GM21528 (cell line): ENCODE measurements around the gene HPSE.

Source experiments
- ATAC-seq: cut with Tn5 transposase; IDR thresholded peaks from one replicate; pipeline ENCODE4 v1.9.1; 2021; ENCODE audit warnings: mild to moderate bottlenecking, moderate library complexity; ENCODE audit not compliant: unreplicated experiment, low FRiP score

Gene HPSE

DNA sequence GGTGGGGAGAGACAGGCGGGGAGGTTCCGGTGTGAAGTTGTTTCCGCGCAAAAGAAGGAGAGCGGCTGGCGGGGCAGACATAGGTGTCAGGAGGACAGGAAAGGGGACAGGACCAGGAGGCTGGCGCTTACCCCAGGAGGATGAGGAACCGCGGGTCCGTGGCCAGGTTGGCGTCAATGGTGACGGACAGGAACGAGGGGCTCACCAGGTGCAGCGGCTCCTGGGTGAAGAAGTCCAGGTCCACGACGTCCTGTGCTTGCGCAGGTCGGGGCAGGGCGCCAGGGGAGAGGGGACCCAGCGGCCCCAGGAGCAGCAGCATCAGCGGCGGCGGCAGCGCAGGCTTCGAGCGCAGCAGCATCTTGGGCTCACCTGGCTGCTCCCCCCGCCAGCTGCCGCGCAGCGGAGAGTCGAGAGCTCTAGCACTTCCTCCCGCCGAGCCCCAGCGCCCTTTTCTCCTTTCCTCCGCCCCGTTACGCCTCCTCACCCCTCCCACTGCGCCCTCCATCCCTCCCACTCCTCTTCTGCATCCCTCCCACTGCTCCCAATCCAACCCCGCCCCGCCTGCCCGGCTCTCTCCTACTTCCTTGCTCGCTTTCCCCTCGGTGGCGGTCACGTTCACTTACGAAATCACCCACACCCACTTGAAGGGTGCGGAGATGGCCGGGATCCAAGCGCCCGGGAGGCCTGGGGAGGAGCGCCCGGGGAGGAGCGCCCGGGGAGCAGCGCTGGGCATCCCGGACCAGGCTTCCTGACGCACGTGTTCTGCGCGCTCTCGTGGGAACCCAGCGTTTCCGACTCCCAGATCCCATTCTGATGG lies at the start of gene HPSE:
Gene HPSE (minus strand): TSS at position 424 of the 817 bp plus-strand sequence. CDS start 66 bp downstream, at position 358.
- ATAC-seq = peak; percentile 89

DNA sequence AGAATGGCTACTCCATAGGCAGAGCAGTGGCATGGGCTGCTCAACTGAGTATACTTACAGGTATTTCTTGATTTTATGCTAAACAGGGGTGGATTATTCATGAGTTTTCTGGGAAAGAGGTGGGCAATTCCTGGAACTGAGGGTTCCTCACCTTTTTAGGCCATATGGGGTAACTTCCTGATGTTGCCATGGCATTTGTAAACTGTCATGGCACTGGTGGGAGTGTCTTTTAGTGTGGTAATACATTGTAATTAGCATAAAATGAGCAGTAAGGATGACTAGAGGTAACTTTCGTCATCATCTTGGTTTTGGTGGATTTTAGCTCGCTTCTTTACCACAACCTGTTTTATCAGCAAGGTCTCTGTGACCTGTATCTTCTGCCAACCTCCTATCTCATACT lies 48.2 kb upstream of the HPSE start:
- ATAC-seq = no peak

DNA sequence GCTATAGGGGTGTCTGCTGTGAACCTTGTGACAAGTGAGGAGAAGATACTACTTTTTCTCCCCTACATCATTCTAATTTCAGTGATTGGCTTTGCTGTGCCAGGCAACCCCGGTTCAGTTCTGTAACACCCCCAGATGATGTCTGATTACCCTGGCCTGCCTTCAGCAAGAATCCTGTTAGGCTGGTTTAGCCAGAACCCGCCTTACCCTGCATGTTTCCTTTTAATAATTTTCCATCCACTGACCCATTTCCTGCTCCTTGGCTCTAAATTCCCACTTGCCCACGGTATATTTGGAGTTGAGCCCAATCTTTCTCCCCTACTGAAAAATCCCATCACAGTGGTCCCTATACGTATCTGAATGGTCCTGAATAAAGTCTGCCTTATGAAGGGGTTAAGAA lies 46.5 kb upstream of the HPSE start:
- no peak for ATAC-seq

DNA sequence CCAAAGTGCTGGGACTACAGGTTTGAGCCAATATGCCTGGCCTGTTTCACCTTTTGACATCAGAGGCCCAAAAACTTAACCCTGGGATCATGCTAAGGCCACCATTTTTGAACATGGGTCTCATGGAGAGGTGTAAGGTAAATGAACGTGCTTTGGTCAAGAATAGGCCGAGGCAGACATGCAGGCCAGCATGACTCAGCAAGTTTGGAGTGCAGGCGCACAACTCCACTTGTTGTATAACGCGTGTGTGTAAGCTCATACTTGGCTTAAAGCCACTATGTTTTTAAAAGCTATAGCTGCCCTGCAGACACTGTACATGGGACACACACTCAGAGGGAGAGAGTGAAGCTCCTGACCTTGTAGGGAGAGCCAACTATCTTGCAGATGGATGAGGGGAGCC lies 43.8 kb upstream of the HPSE start:
- ATAC-seq = no peak

DNA sequence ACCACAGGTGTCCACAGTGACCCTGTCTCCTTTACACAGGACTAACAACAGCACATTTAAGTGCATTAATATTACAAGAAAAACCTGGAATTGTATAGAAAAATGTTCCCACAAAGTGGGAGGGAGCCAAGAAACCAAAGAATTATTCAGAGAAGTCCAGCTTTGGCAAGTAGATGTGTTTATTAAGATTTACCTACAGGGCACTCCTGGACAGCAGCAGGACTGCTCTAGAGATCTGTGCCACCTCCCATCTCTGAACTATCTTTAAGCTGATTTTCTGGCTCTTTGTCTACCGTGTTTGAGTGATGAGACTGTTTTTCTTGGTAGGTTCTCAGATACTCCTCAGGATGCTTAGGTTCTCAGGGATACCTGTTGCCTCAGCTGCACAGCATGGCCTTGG lies 38.3 kb upstream of the HPSE start:
- no peak for ATAC-seq

DNA sequence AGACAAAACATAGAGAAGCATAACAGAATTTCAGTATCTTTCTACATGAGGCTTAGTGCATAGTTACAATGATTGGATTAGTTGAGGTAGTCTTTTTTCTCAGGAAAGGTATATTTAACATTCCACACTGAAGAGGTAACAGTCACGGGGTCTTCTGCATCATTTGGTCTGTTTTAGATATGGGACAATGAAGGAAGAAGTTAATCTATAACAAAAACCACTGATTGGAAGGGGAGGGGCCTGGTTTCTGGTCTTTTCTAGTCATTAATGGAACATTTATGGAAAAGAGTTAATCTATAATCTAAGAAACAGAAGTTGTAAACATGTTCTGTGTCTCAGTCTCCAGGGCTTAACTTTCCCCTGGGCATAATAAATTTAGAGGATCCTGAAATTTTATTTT lies 37.3 kb upstream of the HPSE start:
- no peak for ATAC-seq

DNA sequence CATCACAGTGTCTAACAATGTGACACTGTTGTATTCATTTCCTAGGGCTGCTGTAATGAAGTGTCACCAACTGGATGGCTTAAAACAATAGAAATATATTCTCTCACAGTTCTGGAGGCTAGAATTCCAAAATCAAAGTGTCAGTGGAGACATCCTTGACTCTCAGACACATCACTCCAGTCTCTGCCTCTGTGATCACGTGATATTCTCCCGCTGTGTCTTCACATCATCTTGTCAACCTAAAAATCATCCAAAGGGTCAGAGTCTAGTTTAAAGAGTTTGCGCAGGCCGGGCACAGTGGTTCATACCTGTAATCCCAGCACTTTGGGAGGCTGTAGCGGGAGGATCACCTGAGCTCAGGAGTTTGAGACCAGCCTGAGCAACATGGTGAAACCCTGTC lies 36.6 kb upstream of the HPSE start:
- no peak for ATAC-seq

DNA sequence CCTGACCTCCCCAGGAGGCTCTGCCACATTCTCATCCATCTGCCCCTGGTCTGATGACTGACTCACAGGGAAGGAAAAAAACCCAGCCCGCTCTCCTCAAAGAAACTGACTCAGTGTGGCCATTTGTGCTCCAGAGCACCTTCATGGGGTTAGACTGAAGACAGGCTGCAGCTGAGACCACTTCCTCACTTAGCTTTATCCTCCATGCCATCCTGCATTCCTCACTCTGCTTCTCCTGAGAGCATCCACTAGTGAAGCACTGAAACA lies 35.9 kb upstream of the HPSE start:
- ATAC-seq = no peak

DNA sequence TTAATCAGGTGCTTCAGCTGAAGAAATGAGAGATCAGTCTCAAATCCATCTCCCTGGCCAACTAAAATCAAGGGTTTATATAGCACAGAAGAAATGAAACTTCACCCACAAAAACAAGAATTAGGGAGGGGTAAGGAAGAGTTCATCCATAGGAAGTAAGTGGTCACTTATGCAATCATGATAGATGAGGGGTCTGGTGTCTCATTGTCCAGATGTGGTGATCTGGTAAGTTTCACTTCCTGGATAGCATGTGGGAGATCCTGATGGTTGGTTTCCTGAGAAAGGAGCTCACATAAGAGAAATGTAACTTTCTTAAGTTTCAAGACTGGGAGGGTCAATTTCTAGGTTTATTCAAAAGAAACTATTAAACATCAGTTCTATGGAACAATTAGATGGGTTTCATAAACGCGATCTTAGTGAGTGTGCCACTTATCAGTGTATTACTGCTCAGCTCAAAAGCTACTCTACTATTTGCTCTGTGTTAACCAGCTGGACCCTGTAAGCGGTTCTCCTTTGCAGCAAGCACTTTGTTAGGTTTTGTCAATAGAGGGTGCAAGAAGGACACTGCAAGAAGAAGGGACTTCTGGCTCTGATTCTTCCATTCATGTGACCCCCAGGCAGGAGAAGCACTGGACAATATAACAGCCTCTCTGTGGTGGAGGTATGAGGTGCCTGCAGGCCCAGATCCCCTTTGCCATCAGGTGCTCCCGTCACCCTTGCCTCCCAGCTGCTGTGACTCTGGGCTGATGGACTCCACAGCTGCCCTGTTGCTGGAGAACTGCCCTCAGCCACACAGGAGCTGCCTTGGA lies 35.4 kb upstream of the HPSE start:
- no peak for ATAC-seq

DNA sequence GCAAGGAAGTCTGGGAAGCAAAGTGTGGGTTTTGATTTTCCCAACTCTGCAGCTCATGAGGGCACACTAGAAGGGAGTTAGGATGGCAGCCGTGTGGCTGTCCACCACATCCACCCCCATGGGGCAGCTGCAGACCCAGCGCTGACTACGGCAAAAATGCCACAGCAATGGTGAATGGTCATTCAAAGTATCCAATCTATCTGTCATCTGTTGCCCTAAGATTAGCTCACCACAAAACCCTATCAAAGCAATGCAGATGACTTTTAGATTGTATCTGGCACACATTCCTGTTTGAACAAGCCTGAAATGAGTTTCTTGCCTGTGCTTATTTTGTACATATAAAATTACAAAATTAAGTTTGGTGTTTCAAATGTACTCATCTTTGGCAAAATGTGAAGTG lies 29.7 kb upstream of the HPSE start:
- no peak for ATAC-seq

DNA sequence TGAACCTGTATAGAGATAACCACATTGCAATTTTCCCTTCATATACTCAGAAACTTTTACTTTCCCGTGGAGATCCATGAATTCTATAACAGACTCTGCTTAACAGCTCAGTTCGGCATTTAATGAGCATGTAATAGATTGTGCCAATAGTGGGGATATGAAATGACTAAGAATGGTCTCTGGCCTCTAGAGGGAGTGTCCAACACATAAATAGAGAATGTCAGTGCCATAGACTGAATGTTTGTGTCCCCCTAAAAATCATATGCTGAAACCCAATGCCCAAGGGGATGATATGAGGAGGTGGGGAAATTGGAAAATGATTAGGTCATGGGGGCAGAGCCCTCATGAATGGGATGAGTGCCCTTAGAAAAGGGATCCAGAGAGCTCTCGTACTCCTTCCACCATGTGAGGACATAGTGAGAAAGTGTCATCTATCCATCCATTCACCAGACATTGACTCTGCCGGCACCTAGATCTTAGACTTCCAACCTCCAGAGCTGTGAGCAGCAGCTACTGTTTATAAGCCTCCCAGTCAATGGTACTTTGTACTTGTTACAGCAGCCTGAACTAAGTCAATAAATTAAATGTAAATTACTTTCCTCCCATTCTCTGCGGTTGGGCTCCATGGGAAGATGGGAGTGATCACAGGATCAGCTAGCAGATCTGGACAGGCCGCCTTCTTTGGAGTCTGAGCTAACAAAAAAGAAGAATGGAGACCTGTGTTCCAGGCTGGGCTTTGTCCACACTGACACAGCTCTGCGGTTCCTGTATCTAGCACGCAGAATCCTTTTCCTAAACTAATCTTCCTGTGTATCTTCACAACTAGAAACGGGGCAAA lies 28.1 kb upstream of the HPSE start:
- ATAC-seq = no peak

DNA sequence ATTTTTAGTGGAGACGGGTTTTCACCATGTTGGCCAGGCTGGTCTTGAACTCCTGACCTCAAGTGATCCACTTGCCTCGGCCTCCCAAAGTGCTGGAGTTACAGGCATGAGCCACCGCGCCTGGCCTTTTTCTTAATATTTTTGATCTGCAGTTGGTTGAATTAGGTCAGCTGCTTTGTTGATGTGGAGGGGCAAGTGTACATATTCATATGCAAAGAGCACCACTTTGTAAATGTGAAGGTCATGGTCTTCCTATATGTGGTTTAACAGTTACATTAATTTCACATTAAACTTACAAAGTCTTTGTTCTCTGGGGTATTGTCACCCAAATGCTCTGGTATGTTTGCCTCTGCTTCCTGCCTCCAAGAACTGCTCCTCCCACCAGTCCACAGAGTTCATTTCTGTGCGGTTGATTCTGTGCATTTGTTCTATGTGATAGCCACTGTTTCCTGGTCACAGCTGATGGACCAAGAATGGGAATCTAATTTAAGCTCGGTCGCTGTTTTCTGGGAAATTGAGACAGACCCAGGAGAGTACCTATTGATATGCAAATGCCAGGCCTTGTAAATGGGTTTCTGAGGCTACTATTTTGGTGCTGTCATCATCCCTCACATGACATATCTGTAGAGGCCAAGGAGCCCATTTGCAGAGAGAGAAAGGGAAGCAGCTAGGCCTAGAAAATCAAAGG lies 26.9 kb upstream of the HPSE start:
- ATAC-seq = no peak

DNA sequence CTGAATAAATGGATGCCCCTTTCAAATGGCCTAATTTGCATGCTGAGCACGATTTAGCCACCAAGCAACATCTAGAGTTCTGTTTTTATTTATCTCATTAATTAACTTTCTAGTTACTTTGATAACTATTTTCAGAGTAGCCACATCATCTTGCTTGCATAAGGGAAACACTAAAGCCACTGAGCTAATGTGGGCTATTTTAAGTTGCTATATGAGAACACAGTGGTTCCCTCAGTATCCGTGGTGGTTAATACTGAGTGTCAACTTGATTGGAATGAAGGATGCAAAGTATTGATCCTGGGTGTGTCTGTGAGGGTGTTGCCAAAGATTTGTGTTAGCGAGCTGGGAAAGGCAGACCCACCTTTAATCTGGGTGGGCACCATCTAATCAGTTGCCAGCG lies 25.4 kb upstream of the HPSE start:
- no peak for ATAC-seq

DNA sequence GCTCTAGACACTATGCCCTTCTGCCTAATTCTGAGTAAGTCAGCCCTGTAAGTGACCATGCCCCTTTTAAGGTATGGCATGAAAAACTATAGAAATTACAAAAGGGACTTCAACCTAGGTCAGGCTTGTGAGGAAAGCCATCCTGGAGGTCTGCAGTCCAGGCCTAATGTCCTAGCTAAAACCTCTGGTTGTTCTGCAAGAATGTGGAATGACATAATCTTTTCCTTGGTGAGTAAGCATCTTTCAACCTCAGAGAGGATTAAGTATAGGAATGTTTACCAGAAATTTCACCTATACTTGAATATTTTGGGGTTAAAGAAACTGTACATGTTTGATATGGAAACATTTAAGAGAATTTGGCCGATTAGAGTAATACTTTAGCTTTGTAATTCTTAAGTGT lies 23.8 kb upstream of the HPSE start:
- ATAC-seq = no peak

DNA sequence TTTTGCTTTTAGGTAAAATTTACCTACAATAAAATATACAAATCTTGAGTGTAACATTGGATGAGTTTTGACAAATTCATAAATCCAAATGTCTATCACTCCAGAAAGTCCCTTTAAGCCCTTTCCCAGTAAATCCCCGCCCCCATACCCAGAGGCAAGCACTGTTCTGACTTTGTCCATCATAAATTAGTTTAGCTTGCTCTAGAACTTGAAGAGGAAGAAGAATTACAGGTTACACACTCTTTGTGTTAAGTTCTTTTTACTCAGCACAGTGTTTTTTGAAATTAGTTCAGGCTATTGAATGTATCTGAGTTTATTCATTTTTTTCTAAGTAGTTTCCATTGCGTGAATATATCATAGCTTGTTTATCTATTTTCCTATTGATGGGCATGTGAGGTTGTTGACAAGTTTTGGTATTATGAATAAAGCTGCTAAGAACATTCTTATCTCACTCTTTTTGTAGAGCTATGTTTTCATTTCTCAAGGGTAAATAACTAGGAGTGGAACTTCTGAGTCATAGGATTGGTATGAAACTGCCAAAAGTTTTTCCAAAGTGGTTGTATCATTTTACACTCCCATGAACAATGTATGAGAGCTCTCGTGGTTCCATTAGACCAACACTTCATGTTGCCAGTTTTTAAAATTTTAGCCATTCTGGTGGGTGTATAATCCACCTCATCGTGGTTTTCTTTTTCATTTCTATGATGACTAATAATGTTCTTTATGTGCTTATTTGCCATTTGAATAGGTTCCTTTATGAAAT lies 22.4 kb upstream of the HPSE start:
- no peak for ATAC-seq

DNA sequence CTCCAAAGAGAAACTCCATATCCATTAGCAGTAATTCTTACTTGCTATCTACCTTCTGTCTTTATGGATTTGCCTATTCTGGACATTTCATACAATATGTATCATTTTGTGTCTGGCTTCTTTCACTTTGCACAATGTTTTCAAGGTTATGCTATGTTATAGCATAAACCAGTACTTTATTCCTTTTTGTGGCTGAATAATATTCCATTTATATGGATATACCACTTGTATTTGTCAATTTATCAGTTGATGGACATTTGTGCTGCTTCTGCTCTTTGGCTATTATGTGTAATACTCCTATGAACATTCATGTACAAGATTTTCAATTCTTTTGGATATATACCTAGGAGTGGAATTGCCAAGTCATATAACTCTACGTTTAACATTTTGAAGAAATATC lies 18.9 kb upstream of the HPSE start:
- no peak for ATAC-seq

DNA sequence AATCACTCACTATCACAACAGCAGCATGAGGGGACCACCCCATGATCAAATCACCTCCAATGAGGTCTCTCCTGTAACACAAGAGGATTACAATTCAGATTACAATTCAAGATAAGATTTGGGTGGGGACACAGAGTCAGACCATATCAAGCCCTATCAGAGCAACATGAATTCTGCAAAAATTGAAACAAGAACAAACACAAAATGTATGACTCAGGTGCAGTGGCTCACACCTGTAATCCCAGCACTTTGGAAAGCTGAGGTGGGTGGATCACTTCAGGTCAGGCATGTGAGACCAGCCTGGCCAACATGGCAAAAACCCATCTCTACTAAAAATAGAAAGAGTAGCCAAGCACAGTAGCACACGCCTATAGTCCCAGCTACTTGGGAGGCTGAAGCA lies 13.4 kb upstream of the HPSE start:
- no peak for ATAC-seq

DNA sequence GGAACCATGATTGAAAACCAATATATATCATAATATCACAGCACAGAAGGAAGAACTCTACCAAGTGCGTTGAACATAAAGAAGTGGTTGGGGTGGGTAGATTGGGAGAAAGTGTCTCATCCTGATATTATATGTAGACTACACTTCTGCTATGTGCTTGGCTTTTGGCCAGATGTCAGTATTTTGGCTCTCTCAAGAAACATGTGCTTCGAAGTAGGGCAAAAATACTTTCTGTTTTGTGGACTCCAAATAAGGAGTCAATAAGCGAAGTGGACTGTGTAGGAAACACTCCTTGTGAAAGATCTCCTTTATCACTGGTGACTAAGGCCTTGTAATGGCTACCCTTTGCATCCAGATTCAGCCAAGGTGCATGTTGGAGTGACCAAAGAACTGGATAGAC lies 7.8 kb upstream of the HPSE start:
- no peak for ATAC-seq

DNA sequence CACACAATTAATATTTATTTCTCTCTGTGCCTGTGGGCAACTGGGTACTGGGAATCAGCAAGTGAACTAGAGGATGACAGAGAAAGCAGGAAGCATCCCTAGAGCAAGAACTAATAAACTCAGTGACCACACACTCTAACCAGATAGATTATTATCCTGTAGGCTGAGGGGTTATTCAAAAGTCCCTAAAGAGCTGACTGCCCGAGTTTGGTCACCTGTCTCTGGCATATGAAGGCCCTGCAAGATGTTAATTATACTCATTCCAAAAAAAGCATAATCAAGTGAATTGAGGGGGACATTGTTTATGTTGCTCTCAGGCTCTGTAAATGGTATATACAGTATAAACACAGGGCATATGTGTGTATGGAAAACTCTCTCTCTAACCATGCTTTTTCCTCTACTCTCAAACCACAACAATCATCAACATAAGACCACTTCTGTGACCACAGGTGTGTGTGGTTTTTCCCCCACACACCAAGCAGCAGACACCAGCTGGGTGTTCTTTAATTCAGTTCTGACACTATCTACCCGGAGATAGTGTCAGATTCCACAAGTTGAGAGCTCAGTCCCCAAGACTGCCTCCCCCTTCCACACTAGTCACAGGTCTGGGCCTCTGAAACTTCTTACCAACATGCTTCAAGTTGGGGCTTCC lies 6.2 kb upstream of the HPSE start:
- ATAC-seq = no peak

DNA sequence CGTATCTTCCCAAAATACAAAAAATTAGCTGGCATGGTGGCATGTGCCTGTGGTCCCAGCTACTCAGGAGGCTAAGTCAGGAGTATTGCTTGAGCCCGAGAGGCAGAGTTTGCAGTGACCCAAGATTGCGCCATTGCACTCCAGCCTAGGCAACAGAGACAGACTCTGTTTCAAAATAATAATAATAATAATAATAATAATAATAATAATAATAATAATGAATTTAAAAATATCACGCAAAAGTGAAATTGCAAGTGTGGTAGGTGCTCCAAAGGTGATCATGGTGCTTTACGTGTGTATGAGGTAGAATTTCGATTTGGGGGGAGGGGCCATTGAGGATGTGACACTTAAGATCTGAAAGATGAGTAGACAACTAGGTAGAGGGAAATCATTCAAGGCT lies 4.9 kb upstream of the HPSE start:
- no peak for ATAC-seq
